GM23338 (cell line): ENCODE measurements around the gene ZNF747. TPM values are rescaled to one million over a fixed set of nuclear protein-coding genes. Genes with fewer than 3 reads are reported as not detected.

ENCODE experiments used
- ATAC-seq: fragments of 200-7000 bp; cut with Tn5 transposase; 3 replicates; pipeline ENCODE4 v1.9.1; 2020
- DNase-seq: peaks from one replicate; pipeline ENCODE4 v3.0.0-alpha.2; 2015; ENCODE audit warnings: low spot score
- H2AFZ ChIP-seq: fragments of 200-600 bp; sonication (generic); 2 replicates; pipeline ENCODE4 v1.8.0; 2016; ENCODE audit warnings: antibody characterized with exemption, mild to moderate bottlenecking, moderate library complexity
- H3F3A ChIP-seq: fragments of 200-600 bp; sonication (generic); replicated peaks from 2 replicates; pipeline ENCODE4 v1.8.0; 2017; ENCODE audit warnings: antibody characterized with exemption, mixed run types, low read depth
- H3K27ac ChIP-seq: fragments of 200-600 bp; sonication (generic); 2 replicates; pipeline ENCODE4 v1.6.1; 2016; ENCODE audit warnings: low read depth
- H3K27me3 ChIP-seq: fragments of 200-600 bp; sonication (generic); 2 replicates; pipeline ENCODE4 v1.8.0; 2016; ENCODE audit warnings: mild to moderate bottlenecking, mixed run types, moderate library complexity; ENCODE audit not compliant: insufficient read depth
- H3K36me3 ChIP-seq: fragments of 200-600 bp; sonication (generic); 2 replicates; pipeline ENCODE4 v1.8.0; 2016; ENCODE audit warnings: mild to moderate bottlenecking; ENCODE audit not compliant: insufficient read depth
- H3K4me1 ChIP-seq: fragments of 200-600 bp; sonication (generic); 2 replicates; pipeline ENCODE4 v1.8.0; 2016; ENCODE audit warnings: mild to moderate bottlenecking, moderate library complexity; ENCODE audit not compliant: insufficient read depth
- H3K4me2 ChIP-seq: fragments of 200-600 bp; sonication (generic); 2 replicates; pipeline ENCODE4 v1.7.1; 2017; ENCODE audit warnings: mixed run types
- H3K4me3 ChIP-seq: fragments of 200-600 bp; sonication (generic); 2 replicates; pipeline ENCODE4 v1.6.1; 2016; ENCODE audit warnings: mixed run types
- H3K79me2 ChIP-seq: fragments of 200-600 bp; sonication (generic); replicated peaks from 2 replicates; pipeline ENCODE4 v1.8.0; 2017; ENCODE audit warnings: mild to moderate bottlenecking; ENCODE audit not compliant: insufficient read depth
- H3K9me2 ChIP-seq: fragments of 200-600 bp; sonication (generic); 2 replicates; pipeline ENCODE4 v1.8.0; 2017; ENCODE audit not compliant: insufficient read depth
- H4K20me1 ChIP-seq: fragments of 200-600 bp; sonication (generic); replicated peaks from 2 replicates; pipeline ENCODE4 v1.8.0; 2017; ENCODE audit warnings: mild to moderate bottlenecking; ENCODE audit not compliant: insufficient read depth
- H3K27ac Mint-ChIP-seq: 2 replicates; pipeline ENCODE4 v1.8.0; 2020; ENCODE audit warnings: inconsistent platforms, mild to moderate bottlenecking, moderate library complexity, mixed read lengths
- H3K27me3 Mint-ChIP-seq: 3 replicates; pipeline ENCODE4 v1.8.0; 2022; ENCODE audit warnings: low read depth, mild to moderate bottlenecking, moderate library complexity, mixed read lengths, inconsistent platforms; ENCODE audit not compliant: insufficient read depth, poor library complexity
- H3K36me3 Mint-ChIP-seq: 3 replicates; pipeline ENCODE4 v1.8.0; 2021; ENCODE audit warnings: low read depth, mild to moderate bottlenecking, inconsistent platforms, moderate library complexity, mixed read lengths
- H3K4me1 Mint-ChIP-seq: 3 replicates; pipeline ENCODE4 v1.8.0; 2020; ENCODE audit warnings: mild to moderate bottlenecking, inconsistent platforms, mixed read lengths
- H3K4me3 Mint-ChIP-seq: 3 replicates; pipeline ENCODE4 v1.8.0; 2021; ENCODE audit warnings: moderate library complexity, mild to moderate bottlenecking, inconsistent platforms, mixed read lengths
- H3K9me3 Mint-ChIP-seq: 3 replicates; pipeline ENCODE4 v1.8.0; 2020; ENCODE audit warnings: moderate library complexity, mild to moderate bottlenecking, inconsistent platforms, mixed read lengths
- CREB1 ChIP-seq: fragments of 250-450 bp; sonication (Bioruptor Pico); IDR thresholded peaks from 2 replicates; pipeline ENCODE4 v1.5.0; 2020; ENCODE audit warnings: low read depth, mild to moderate bottlenecking, moderate library complexity
- JUNB ChIP-seq: IDR thresholded peaks from one replicate; pipeline ENCODE4 v1.6.1; 2016; ENCODE audit warnings: antibody characterized with exemption; ENCODE audit not compliant: unreplicated experiment
- POLR2AphosphoS5 ChIP-seq: IDR thresholded peaks from 2 replicates; pipeline ENCODE4 v1.6.1; 2016; ENCODE audit warnings: antibody characterized with exemption, low read depth
- REST ChIP-seq: IDR thresholded peaks from one replicate; pipeline ENCODE4 v1.6.1; 2018; ENCODE audit warnings: antibody characterized with exemption; ENCODE audit not compliant: unreplicated experiment
- ZNF331 ChIP-seq: fragments of 250-450 bp; sonication (Bioruptor Pico); IDR thresholded peaks from 2 replicates; pipeline ENCODE4 v1.5.0; 2020; ENCODE audit warnings: low read depth, mild to moderate bottlenecking, moderate library complexity
- polyA plus RNA-seq: library from polyadenylated mRNA; unstranded; fragments of >200 nt; fragmentation: Nextera tagmentation; extraction: Ambion mirVana; gene quantifications from 2 replicates; pipeline ENCODE4 v1.2.1, GENCODE V29; 2016
- total RNA-seq: library from RNA; depleted of rRNA; stranded (reverse); fragments of >200 nt; shearing (Covaris generic); gene quantifications from 2 replicates; pipeline ENCODE4 v1.2.3, GENCODE V29; 2014
- TF ChIP-seq, protein P1 (sequence below): IDR thresholded peaks from 2 replicates; pipeline ENCODE4 v1.6.1; 2016; ENCODE audit warnings: antibody characterized with exemption
- TF ChIP-seq, protein P2 (sequence below): fragments of 250-450 bp; sonication (Bioruptor Pico); IDR thresholded peaks from 2 replicates; pipeline ENCODE4 v1.5.0; 2020; ENCODE audit warnings: mild to moderate bottlenecking, moderate library complexity

Gene ZNF747
- total and polyA plus RNA-seq, 2 experiments from 2014 or later: 4.2 to 12.6 TPM

DNA sequence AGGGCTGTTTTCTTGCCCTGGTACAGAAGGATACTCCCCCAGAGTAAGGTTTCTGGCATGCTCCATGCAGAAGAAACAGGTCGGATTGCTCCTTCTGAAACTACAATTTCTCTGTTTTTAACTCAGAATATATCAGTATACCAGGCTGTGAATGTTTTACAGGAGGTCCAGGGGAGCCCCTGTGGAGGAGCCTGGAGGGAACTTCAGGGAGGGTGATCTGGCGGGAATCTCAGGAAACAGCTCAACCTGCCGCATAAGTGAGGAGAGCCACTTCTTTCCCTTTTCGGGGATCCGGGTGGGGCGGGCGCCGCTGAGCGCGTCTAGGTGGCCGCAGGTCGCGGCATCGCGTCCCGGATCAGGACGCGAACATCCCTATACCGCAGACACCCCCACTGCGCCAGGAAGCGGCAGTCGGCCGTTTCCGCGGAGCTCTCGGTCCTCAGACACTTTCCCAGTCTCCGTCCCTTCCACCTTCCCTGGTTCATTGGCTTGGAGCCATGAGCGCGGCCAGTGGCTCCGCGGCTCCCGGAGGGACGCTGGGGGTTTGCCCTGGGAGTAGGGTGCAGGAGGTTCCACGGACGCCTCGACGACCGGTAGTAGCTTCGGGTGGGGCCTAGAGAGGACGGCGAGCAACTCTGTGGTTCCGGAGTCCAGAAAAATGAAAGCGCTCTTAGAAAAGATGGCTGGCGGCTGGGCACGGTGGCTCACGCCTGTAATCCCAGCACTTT is 26.6 kb upstream of the ZNF747 start:
- H3K4me3 Mint-ChIP-seq: peak overlapping the region; percentile 71
- no peak overlapping the region; the same call in 1 of the 2 replicates for H3K27ac Mint-ChIP-seq
- peaks cover 1% of the 10 kb centered on the region; the same call in 2 of the 3 replicates for H3K36me3 Mint-ChIP-seq
- peak overlapping the region; percentile 68 for H3K4me3 ChIP-seq
- H3K27ac ChIP-seq: no peak overlapping the region
- 0 out of 2 replicates have a peak, but pooled peaks cover 15% of the 10 kb centered on the region for H3F3A ChIP-seq
- H3K36me3 ChIP-seq: no peaks in the 10 kb centered on the region
- TF ChIP-seq CREB1 (CRISPR knock-in tag) (no peak), JUNB (peak; percentile 3)
- TF ChIP-seq, protein P1, sequence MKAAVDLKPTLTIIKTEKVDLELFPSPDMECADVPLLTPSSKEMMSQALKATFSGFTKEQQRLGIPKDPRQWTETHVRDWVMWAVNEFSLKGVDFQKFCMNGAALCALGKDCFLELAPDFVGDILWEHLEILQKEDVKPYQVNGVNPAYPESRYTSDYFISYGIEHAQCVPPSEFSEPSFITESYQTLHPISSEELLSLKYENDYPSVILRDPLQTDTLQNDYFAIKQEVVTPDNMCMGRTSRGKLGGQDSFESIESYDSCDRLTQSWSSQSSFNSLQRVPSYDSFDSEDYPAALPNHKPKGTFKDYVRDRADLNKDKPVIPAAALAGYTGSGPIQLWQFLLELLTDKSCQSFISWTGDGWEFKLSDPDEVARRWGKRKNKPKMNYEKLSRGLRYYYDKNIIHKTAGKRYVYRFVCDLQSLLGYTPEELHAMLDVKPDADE: peak; percentile 15; the same call in 1 of the 2 replicates
- H3K79me2 ChIP-seq: no peaks in the 10 kb centered on the region; the same call in 1 of the 2 replicates
- H3K4me2 ChIP-seq: peak overlapping the region; percentile 88
- ATAC-seq (peak; percentile 7), DNase-seq (peak; percentile 69)
- peaks cover 20% of the 10 kb centered on the region for H3K4me1 Mint-ChIP-seq
- no peaks in the 10 kb centered on the region; the same call in 1 of the 3 replicates for H3K9me3 Mint-ChIP-seq
- no peaks in the 10 kb centered on the region for H3K27me3 ChIP-seq
- no peaks in the 10 kb centered on the region for H4K20me1 ChIP-seq
- peaks cover 18% of the 10 kb centered on the region for H3K4me1 ChIP-seq
- peak overlapping the region; percentile 98 for H2AFZ ChIP-seq
- H3K9me2 ChIP-seq: 0 out of 2 replicates have a peak, but pooled peaks cover 3% of the 10 kb centered on the region
- H3K27me3 Mint-ChIP-seq: peaks cover 27% of the 10 kb centered on the region

- Histone ChIP-seq H3K4me3 (no peak overlapping the region), H3K36me3 (no peaks in the 10 kb centered on the region; the same call in 1 of the 2 replicates), H3K79me2 (no peaks in the 10 kb centered on the region; the same call in 1 of the 2 replicates), H3K4me1 (peaks cover 21% of the 10 kb centered on the region), H4K20me1 (no peaks in the 10 kb centered on the region), H3K4me2 (no peak overlapping the region), H3F3A (0 out of 2 replicates have a peak, but pooled peaks cover 17% of the 10 kb centered on the region), H2AFZ (peak overlapping the region; percentile 32; the same call in 1 of the 2 replicates), H3K27ac (no peak overlapping the region), H3K27me3 (no peaks in the 10 kb centered on the region), H3K9me2 (0 out of 2 replicates have a peak, but pooled peaks cover 3% of the 10 kb centered on the region)
- ATAC-seq (no peak), DNase-seq (no peak)
- H3K36me3 Mint-ChIP-seq: peaks cover 6% of the 10 kb centered on the region
- peaks cover 28% of the 10 kb centered on the region for H3K27me3 Mint-ChIP-seq
- H3K9me3 Mint-ChIP-seq: no peaks in the 10 kb centered on the region; the same call in 2 of the 3 replicates
- H3K27ac Mint-ChIP-seq: no peak overlapping the region
- peak overlapping the region; percentile 37; the same call in 1 of the 3 replicates for H3K4me3 Mint-ChIP-seq
- H3K4me1 Mint-ChIP-seq: peaks cover 22% of the 10 kb centered on the region
- TF ChIP-seq POLR2AphosphoS5 (no peak), JUNB (no peak), ZNF331 (CRISPR knock-in tag) (no peak), REST (no peak)
- TF ChIP-seq, protein P1: no peak
- TF ChIP-seq, protein P2, sequence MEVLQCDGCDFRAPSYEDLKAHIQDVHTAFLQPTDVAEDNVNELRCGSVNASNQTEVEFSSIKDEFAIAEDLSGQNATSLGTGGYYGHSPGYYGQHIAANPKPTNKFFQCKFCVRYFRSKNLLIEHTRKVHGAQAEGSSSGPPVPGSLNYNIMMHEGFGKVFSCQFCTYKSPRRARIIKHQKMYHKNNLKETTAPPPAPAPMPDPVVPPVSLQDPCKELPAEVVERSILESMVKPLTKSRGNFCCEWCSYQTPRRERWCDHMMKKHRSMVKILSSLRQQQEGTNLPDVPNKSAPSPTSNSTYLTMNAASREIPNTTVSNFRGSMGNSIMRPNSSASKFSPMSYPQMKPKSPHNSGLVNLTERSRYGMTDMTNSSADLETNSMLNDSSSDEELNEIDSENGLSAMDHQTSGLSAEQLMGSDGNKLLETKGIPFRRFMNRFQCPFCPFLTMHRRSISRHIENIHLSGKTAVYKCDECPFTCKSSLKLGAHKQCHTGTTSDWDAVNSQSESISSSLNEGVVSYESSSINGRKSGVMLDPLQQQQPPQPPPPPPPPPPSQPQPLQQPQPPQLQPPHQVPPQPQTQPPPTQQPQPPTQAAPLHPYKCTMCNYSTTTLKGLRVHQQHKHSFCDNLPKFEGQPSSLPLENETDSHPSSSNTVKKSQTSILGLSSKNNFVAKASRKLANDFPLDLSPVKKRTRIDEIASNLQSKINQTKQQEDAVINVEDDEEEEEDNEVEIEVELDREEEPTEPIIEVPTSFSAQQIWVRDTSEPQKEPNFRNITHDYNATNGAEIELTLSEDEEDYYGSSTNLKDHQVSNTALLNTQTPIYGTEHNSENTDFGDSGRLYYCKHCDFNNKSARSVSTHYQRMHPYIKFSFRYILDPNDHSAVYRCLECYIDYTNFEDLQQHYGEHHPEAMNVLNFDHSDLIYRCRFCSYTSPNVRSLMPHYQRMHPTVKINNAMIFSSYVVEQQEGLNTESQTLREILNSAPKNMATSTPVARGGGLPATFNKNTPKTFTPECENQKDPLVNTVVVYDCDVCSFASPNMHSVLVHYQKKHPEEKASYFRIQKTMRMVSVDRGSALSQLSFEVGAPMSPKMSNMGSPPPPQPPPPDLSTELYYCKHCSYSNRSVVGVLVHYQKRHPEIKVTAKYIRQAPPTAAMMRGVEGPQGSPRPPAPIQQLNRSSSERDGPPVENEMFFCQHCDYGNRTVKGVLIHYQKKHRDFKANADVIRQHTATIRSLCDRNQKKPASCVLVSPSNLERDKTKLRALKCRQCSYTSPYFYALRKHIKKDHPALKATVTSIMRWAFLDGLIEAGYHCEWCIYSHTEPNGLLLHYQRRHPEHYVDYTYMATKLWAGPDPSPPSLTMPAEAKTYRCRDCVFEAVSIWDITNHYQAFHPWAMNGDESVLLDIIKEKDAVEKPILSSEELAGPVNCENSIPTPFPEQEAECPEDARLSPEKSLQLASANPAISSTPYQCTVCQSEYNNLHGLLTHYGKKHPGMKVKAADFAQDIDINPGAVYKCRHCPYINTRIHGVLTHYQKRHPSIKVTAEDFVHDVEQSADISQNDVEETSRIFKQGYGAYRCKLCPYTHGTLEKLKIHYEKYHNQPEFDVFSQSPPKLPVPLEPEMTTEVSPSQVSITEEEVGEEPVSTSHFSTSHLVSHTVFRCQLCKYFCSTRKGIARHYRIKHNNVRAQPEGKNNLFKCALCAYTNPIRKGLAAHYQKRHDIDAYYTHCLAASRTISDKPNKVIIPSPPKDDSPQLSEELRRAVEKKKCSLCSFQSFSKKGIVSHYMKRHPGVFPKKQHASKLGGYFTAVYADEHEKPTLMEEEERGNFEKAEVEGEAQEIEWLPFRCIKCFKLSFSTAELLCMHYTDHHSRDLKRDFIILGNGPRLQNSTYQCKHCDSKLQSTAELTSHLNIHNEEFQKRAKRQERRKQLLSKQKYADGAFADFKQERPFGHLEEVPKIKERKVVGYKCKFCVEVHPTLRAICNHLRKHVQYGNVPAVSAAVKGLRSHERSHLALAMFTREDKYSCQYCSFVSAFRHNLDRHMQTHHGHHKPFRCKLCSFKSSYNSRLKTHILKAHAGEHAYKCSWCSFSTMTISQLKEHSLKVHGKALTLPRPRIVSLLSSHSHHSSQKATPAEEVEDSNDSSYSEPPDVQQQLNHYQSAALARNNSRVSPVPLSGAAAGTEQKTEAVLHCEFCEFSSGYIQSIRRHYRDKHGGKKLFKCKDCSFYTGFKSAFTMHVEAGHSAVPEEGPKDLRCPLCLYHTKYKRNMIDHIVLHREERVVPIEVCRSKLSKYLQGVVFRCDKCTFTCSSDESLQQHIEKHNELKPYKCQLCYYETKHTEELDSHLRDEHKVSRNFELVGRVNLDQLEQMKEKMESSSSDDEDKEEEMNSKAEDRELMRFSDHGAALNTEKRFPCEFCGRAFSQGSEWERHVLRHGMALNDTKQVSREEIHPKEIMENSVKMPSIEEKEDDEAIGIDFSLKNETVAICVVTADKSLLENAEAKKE (CRISPR knock-in tag): no peak
Observed at GRCh38 chr16:30559690-30560089, 25.0 kb upstream of the ZNF747 start.
